Lower lobe of right lung (tissue), 2 donors: ENCODE measurements around the gene FCF1. TPM values are rescaled to one million over a fixed set of nuclear protein-coding genes. Genes with fewer than 3 reads are reported as not detected.

ENCODE experiments used
- ATAC-seq, 2 donors: fragments of 200-7000 bp; cut with Tn5 transposase; one replicate each; pipeline ENCODE4 v1.9.1; 2020 to 2022; ENCODE audit warnings: mild to moderate bottlenecking in 2 of 2, moderate library complexity in 2 of 2
- DNase-seq: peaks from one replicate; pipeline ENCODE4 v3.0.0-alpha.2; 2020
- H3K27ac ChIP-seq: fragments of 200-600 bp; one replicate; pipeline ENCODE4 v1.8.0; 2022
- H3K27me3 ChIP-seq: fragments of 200-600 bp; one replicate; pipeline ENCODE4 v1.8.0; 2022; ENCODE audit warnings: low read depth
- H3K36me3 ChIP-seq: fragments of 200-600 bp; one replicate; pipeline ENCODE4 v1.8.0; 2022; ENCODE audit warnings: mild to moderate bottlenecking
- H3K4me1 ChIP-seq: fragments of 200-600 bp; one replicate; pipeline ENCODE4 v1.8.0; 2022
- H3K4me3 ChIP-seq: fragments of 200-600 bp; one replicate; pipeline ENCODE4 v1.8.0; 2022; ENCODE audit warnings: mild to moderate bottlenecking
- H3K9me3 ChIP-seq: fragments of 200-600 bp; one replicate; pipeline ENCODE4 v1.8.0; 2022
- CTCF ChIP-seq: fragments of 200-600 bp; IDR thresholded peaks from one replicate; pipeline ENCODE4 v1.8.0; 2022; ENCODE audit warnings: antibody characterized with exemption, mild to moderate bottlenecking
- intact Hi-C: fragments of 100-400 bp; cut with DNase I; formaldehyde crosslinking; loops from one replicate; pipeline ENCODE4 v1.11.0; 2022
- total RNA-seq: library from RNA; stranded (reverse); fragmentation: NEBNext Ultra II Directional; extraction: Animal tissue kit (Norgen Biotek cat#: 25700); gene quantifications from one replicate; pipeline ENCODE4 v1.2.1, GENCODE V29; 2021
- donor health status: DM: no; HTN: yes; CAD: no; lungs with severe emphysema.

Gene FCF1
- total RNA-seq, 1 donor from 2014 or later: 48.6 TPM

- Histone ChIP-seq H3K4me3 (peak overlapping the region; percentile 94), H3K27ac (peak overlapping the region; percentile 92), H3K9me3 (no peaks in the 10 kb centered on the region), H3K36me3 (no peaks in the 10 kb centered on the region), H3K27me3 (no peaks in the 10 kb centered on the region), H3K4me1 (peaks cover 50% of the 10 kb centered on the region)
- DNase-seq (no peak), ATAC-seq (peak; percentile 1 to 6)
- no peak for TF ChIP-seq CTCF
- intact Hi-C loops: no loop called here
These were observed 51.0 kb downstream of the FCF1 start for GRCh38 chr14:74763803-74764531.

DNA sequence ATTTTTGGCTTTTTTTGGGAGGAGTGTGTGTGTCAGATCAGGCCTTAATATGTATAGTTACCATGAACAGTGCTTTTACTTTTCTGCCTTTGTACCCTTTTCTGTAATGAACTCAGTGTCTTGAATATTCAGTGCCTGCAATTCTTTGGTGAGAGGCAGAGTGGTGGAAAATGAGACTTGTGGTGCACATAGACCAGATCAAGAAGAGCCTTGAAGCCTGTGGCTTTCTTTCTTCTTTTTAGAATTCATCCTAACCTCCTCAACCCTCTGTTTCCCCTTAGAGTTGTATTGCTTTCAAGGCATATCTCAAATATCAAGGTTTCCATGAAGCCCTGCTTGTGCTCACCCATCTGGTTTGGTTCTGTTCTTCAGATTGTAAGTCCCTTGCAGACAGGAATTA is 52.8 kb downstream of the FCF1 start:
- intact Hi-C loops: no loop called here
- H3K9me3 ChIP-seq: no peaks in the 10 kb centered on the region
- TF ChIP-seq CTCF: no peak
- no peak overlapping the region for H3K27ac ChIP-seq
- DNase-seq: no peak
- peak overlapping the region; percentile 94 for H3K4me3 ChIP-seq
- H3K27me3 ChIP-seq: no peaks in the 10 kb centered on the region
- no peaks in the 10 kb centered on the region for H3K36me3 ChIP-seq
- peaks cover 50% of the 10 kb centered on the region for H3K4me1 ChIP-seq
- no peak for ATAC-seq

- intact Hi-C loops: no loop called here
- DNase-seq (no peak), ATAC-seq (no peak)
- peaks cover 12% of the 10 kb centered on the region for H3K36me3 ChIP-seq
- H3K4me3 ChIP-seq: no peak overlapping the region
- no peak overlapping the region for H3K27ac ChIP-seq
- H3K9me3 ChIP-seq: no peaks in the 10 kb centered on the region
- no peaks in the 10 kb centered on the region for H3K27me3 ChIP-seq
- peaks cover 29% of the 10 kb centered on the region for H3K4me1 ChIP-seq
- TF ChIP-seq CTCF: no peak
These were observed 58.5 kb downstream of the FCF1 start for GRCh38 chr14:74771399-74771798.

- no peak for ATAC-seq
- H3K36me3 ChIP-seq: peaks cover 83% of the 10 kb centered on the region
These were observed 71.7 kb downstream of the FCF1 start for GRCh38 chr14:74784634-74785033.

DNA sequence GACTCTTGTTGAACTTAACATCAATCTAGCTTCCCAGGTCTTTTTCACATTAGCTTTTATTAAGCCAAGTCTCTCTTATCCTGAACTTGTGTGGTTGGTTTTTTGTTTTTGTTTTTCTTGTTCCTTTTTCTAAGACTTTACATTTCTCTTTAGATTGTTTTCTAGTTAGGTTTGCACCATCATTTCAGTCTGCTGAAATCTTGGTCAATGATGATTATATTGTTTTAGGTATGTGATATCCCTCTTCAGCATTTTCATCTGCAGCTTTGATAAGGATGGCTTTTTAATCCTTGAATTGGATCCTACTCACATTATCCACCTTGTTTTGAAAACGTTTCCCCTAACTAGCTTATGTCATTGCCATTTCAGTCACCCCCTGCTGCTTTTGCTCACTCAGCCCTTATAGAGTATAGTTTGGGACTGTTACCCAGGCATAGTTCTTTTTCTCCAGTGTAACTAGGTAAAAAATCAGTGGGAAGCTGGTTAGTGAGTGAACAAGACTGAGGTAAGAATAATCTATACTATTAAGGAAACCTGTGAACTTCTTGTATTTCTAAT is 72.2 kb downstream of the FCF1 start:
- ATAC-seq (no peak), DNase-seq (no peak)
- Histone ChIP-seq H3K4me3 (no peak overlapping the region), H3K27me3 (no peaks in the 10 kb centered on the region), H3K27ac (no peak overlapping the region), H3K36me3 (peaks cover 78% of the 10 kb centered on the region), H3K4me1 (no peaks in the 10 kb centered on the region), H3K9me3 (no peaks in the 10 kb centered on the region)
- intact Hi-C loops: no loop called here
- TF ChIP-seq CTCF: no peak

More at GRCh38 chr14:74784634-74785033, 71.7 kb downstream of the FCF1 start:
- Histone ChIP-seq H3K4me3 (no peak overlapping the region), H3K4me1 (no peaks in the 10 kb centered on the region), H3K27me3 (no peaks in the 10 kb centered on the region), H3K9me3 (no peaks in the 10 kb centered on the region), H3K27ac (no peak overlapping the region)
- DNase-seq: no peak
- no peak for TF ChIP-seq CTCF
- intact Hi-C loops: no loop called here
